ENCODE measurements around the gene PLA2G4C. TPM values are rescaled to one million over a fixed set of nuclear protein-coding genes. Genes with fewer than 3 reads are reported as not detected.

The PLA2G4C gene
- total RNA-seq, 6 experiments from 2014 or later = 3.8 to 5.3 (median 4.8) TPM

DNA sequence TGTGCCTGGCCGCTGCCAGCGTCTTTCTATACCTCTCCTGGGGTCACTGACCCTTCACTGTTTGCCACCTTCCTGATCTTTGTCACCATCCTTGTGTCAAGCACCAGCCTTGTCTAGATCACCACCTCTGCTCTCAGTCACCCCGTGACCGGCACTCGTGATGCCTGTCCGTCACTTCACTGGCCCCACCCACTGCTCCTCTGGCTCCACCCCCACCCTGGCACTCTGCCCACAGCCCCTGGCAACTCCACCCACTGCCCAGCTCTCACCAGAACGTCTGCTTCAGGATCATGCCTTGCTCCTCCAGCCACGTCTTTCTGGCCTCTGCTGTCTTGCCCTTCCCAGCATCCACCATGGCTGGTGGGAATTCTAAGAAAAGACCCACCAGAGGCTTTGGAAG is 24.8 kb upstream of the PLA2G4C start:
- peaks cover 4% of the 10 kb centered on the region for H3K27me3 Mint-ChIP-seq (ENCODE audit: insufficient read depth)
- no peaks in the 10 kb centered on the region for H3K4me1 Mint-ChIP-seq (ENCODE audit: low read depth)
- H3K27ac Mint-ChIP-seq = no peak overlapping the region; the same call in 1 of the 2 replicates
- H3K36me3 Mint-ChIP-seq (ENCODE audit: low read depth) = peaks cover 12% of the 10 kb centered on the region
- H3K9me3 Mint-ChIP-seq = no peaks in the 10 kb centered on the region
- no peak overlapping the region for H3K4me3 Mint-ChIP-seq
- TF ChIP-seq CTCF (IDR thresholded peaks at IDR 0.05) = no peak
- no peak for DNase-seq

- no peak for DNase-seq
- Mint-ChIP-seq H3K27me3 (ENCODE audit: insufficient read depth) (peaks cover 6% of the 10 kb centered on the region), H3K36me3 (ENCODE audit: low read depth) (peaks cover 5% of the 10 kb centered on the region), H3K4me3 (no peak overlapping the region), H3K9me3 (no peaks in the 10 kb centered on the region), H3K27ac (no peak overlapping the region), H3K4me1 (ENCODE audit: low read depth) (no peaks in the 10 kb centered on the region)
- TF ChIP-seq CTCF (IDR thresholded peaks at IDR 0.05) = no peak
Measured at GRCh38 chr19:48133094-48133493, 22.5 kb upstream of the PLA2G4C start.

GRCh38 chr19:48127561-48127960 is 16.9 kb upstream of the PLA2G4C start:
- peaks cover 22% of the 10 kb centered on the region for H3K4me1 Mint-ChIP-seq (ENCODE audit: low read depth)
- H3K27ac Mint-ChIP-seq = no peak overlapping the region
- peaks cover 18% of the 10 kb centered on the region for H3K36me3 Mint-ChIP-seq (ENCODE audit: low read depth)
- TF ChIP-seq CTCF (IDR thresholded peaks at IDR 0.05) = no peak
- no peak for DNase-seq
- peaks cover 2% of the 10 kb centered on the region; the same call in 1 of the 2 replicates for H3K27me3 Mint-ChIP-seq (ENCODE audit: insufficient read depth)
- H3K9me3 Mint-ChIP-seq = no peaks in the 10 kb centered on the region
- H3K4me3 Mint-ChIP-seq = no peak overlapping the region

- DNase-seq = peak; percentile 35
- Mint-ChIP-seq H3K4me1 (ENCODE audit: low read depth) (peaks cover 30% of the 10 kb centered on the region), H3K27me3 (ENCODE audit: insufficient read depth) (peaks cover 1% of the 10 kb centered on the region; the same call in 1 of the 2 replicates), H3K36me3 (ENCODE audit: low read depth) (peaks cover 35% of the 10 kb centered on the region), H3K9me3 (no peaks in the 10 kb centered on the region), H3K27ac (no peak overlapping the region; the same call in 1 of the 2 replicates), H3K4me3 (no peak overlapping the region)
- TF ChIP-seq CTCF (IDR thresholded peaks at IDR 0.05) = peak; percentile 56
Measured at GRCh38 chr19:48123907-48124651, 13.5 kb upstream of the PLA2G4C start.

DNA sequence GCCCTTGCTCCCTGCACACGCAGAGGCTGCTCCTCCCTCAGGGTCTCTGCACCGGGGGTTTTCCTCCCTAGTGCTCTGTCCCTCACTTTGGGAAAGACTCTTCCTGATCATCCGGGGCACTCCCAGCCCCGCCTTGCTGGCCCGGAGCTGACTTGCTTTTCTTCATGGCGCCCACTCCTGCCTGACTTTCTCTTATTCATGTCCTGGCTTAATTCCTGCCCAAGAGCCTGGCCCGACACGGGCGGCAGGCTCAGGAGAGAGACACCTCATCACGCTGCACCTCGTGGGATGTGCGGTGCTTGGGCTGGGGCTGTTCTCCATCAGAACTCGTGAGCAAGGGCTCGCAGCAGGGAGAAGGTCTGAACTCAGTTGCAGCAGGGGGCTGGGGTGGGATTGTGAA is 11.8 kb upstream of the PLA2G4C start:
- Mint-ChIP-seq H3K27ac (peak overlapping the region; percentile 72; the same call in 1 of the 2 replicates), H3K4me3 (no peak overlapping the region), H3K36me3 (ENCODE audit: low read depth) (peaks cover 31% of the 10 kb centered on the region), H3K4me1 (ENCODE audit: low read depth) (peaks cover 30% of the 10 kb centered on the region), H3K27me3 (ENCODE audit: insufficient read depth) (no peaks in the 10 kb centered on the region), H3K9me3 (no peaks in the 10 kb centered on the region)
- DNase-seq = no peak
- no peak for TF ChIP-seq CTCF (IDR thresholded peaks at IDR 0.05)

Data from HFFc6 (cell line).